OCI-LY3 (cell line): Measurements from ENCODE around the gene ELMO1.
A peak's percentile ranks its signal among the peaks of the same experiment; 100 is the strongest.

Source experiments
- H2AFZ ChIP-seq: fragments of 200-600, 300-600 bp; shearing (Covaris generic); 2 replicates; pipeline ENCODE4 v1.6.0; 2014; ENCODE audit warnings: antibody characterized with exemption, low read depth, low read length
- H3K27ac ChIP-seq: fragments of 200-600, 300-600 bp; sonication (generic); 2 replicates; pipeline ENCODE4 v1.5.1; 2014; ENCODE audit warnings: mild to moderate bottlenecking, low read length, moderate library complexity, mixed read lengths
- H3K27me3 ChIP-seq: fragments of 200-600, 300-600 bp; sonication (generic); 2 replicates; pipeline ENCODE4 v1.6.1; 2014; ENCODE audit warnings: low read depth, low read length, mixed read lengths
- H3K36me3 ChIP-seq: fragments of 200-600, 300-600 bp; sonication (generic); replicated peaks from 2 replicates; pipeline ENCODE3; 2014; ENCODE audit warnings: low read depth, low read length, mixed read lengths
- H3K4me1 ChIP-seq: fragments of 300-600, 200-600 bp; sonication (generic); 2 replicates; pipeline ENCODE4 v1.6.1; 2014; ENCODE audit warnings: low read length, mixed read lengths
- H3K4me2 ChIP-seq: fragments of 200-600, 300-600 bp; sonication (generic); 2 replicates; pipeline ENCODE4 v1.6.1; 2014; ENCODE audit warnings: low read length, mixed read lengths
- H3K4me3 ChIP-seq: fragments of 300-600, 200-600 bp; sonication (generic); 2 replicates; pipeline ENCODE4 v1.5.1; 2014; ENCODE audit warnings: antibody characterized with exemption, mild to moderate bottlenecking, low read length, moderate library complexity
- H3K79me2 ChIP-seq: fragments of 300-600, 200-600 bp; shearing (Covaris generic); 2 replicates; pipeline ENCODE4 v1.6.1; 2014; ENCODE audit warnings: mild to moderate bottlenecking, low read length, mixed read lengths
- H3K9ac ChIP-seq: fragments of 300-600, 200-600 bp; shearing (Covaris generic); 2 replicates; pipeline ENCODE4 v1.6.0; 2014; ENCODE audit warnings: mild to moderate bottlenecking, low read length, moderate library complexity
- H3K9me3 ChIP-seq: fragments of 200-600, 300-600 bp; shearing (Covaris generic); 2 replicates; pipeline ENCODE4 v1.6.1; 2014; ENCODE audit warnings: low read length, mixed read lengths; ENCODE audit not compliant: insufficient read depth
- H4K20me1 ChIP-seq: fragments of 200-600, 300-600 bp; sonication (generic); 2 replicates; pipeline ENCODE4 v1.6.1; 2016; ENCODE audit warnings: low read length, mixed read lengths; ENCODE audit not compliant: insufficient read depth
- EZH2phosphoT487 ChIP-seq: fragments of 200-600 bp; shearing (Covaris generic); IDR thresholded peaks from 2 replicates; pipeline ENCODE4 v1.6.1; 2018; ENCODE audit warnings: antibody characterized with exemption, mixed run types, low read depth
- TF ChIP-seq, protein P1 (sequence below): fragments of 200-600, 300-600 bp; sonication (generic); IDR thresholded peaks from 2 replicates; pipeline ENCODE4 v1.5.1; 2014; ENCODE audit warnings: antibody characterized with exemption, low read length, low read depth

ELMO1 gene

DNA sequence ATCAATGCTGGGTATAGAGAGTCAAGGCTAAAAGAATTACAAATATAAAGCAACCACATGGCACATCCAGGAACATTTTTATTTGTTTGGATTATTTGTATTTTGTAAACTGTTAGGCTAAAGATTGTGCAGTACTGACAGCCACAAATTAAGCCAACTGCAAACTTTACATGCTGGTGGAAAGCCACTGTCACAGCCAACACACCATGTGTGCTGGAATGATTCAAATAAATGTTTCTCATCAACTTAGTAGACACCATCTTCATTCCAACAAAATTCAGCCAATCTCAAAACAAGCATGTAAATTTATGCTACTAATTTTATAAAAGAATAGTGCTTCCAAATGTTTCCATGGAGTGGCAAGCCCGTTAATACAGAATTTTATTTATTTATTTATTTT is 211.8 kb downstream of the ELMO1 start:
- Histone ChIP-seq H3K9me3 (no peaks in the 10 kb centered on the region), H3K36me3 (peaks cover 26% of the 10 kb centered on the region), H3K27ac (no peak overlapping the region)

DNA sequence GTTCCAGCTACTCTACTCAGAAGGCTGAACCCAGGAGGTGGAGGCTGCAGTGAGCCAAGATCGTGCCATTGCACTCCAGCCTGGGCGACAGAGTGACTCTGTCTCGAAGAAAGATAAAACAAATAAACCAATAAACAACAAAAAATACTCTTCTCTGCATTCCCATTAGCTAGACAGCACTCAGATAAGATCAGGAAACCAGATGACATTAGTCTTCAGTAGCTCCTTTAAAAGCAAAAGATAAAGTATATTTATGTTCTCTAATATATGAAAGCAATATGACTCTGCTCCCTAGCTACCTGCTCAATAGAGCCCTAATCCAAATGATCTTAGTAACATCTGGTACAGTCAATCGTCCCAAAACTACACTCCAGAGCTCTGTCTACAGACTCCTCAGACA is 212.9 kb downstream of the ELMO1 start:
- Histone ChIP-seq H4K20me1 (peaks cover 31% of the 10 kb centered on the region; the same call in 1 of the 2 replicates), H2AFZ (no peak overlapping the region), H3K4me3 (no peak overlapping the region), H3K36me3 (peaks cover 26% of the 10 kb centered on the region), H3K9me3 (no peaks in the 10 kb centered on the region), H3K4me2 (no peak overlapping the region), H3K27me3 (no peaks in the 10 kb centered on the region), H3K4me1 (no peaks in the 10 kb centered on the region), H3K9ac (no peak overlapping the region), H3K27ac (no peak overlapping the region), H3K79me2 (peaks cover 37% of the 10 kb centered on the region)
- no peak for TF ChIP-seq EZH2phosphoT487
- TF ChIP-seq, protein P1, sequence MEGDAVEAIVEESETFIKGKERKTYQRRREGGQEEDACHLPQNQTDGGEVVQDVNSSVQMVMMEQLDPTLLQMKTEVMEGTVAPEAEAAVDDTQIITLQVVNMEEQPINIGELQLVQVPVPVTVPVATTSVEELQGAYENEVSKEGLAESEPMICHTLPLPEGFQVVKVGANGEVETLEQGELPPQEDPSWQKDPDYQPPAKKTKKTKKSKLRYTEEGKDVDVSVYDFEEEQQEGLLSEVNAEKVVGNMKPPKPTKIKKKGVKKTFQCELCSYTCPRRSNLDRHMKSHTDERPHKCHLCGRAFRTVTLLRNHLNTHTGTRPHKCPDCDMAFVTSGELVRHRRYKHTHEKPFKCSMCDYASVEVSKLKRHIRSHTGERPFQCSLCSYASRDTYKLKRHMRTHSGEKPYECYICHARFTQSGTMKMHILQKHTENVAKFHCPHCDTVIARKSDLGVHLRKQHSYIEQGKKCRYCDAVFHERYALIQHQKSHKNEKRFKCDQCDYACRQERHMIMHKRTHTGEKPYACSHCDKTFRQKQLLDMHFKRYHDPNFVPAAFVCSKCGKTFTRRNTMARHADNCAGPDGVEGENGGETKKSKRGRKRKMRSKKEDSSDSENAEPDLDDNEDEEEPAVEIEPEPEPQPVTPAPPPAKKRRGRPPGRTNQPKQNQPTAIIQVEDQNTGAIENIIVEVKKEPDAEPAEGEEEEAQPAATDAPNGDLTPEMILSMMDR: no peak

More for the DNA sequence above, 211.8 kb downstream of the ELMO1 start:
- no peak overlapping the region for H2AFZ ChIP-seq
- TF ChIP-seq, protein P1: no peak
- TF ChIP-seq EZH2phosphoT487: no peak
- H3K9ac ChIP-seq: no peak overlapping the region
- no peak overlapping the region for H3K4me2 ChIP-seq
- no peaks in the 10 kb centered on the region for H3K27me3 ChIP-seq
- H3K4me1 ChIP-seq: no peaks in the 10 kb centered on the region
- H3K4me3 ChIP-seq: no peak overlapping the region
- peaks cover 37% of the 10 kb centered on the region for H3K79me2 ChIP-seq
- peaks cover 31% of the 10 kb centered on the region; the same call in 1 of the 2 replicates for H4K20me1 ChIP-seq

DNA sequence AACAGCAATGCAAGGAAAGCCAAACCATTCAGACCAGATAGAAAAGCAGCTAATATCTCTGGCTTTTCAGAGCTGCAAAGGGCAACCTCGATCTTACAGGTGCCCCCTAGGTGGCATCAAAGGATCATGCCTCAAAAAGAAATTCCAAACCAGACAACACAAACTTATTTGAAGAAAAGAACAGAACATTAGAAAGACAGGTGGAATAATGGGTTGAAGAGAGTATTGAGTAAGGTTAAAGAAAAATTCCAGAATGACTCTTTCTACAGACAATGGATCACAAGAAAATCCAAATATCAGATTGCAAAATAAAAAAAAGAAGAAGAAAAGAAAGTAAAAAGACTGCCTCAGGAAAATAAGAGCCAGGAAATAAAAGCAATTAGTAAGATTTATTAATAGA is 213.7 kb downstream of the ELMO1 start:
- TF ChIP-seq, protein P1: peak; percentile 56
- TF ChIP-seq EZH2phosphoT487: no peak
- no peak overlapping the region for H3K4me3 ChIP-seq
- H3K4me1 ChIP-seq: no peaks in the 10 kb centered on the region
- no peak overlapping the region for H3K9ac ChIP-seq
- H3K27ac ChIP-seq: no peak overlapping the region
- H3K36me3 ChIP-seq: peaks cover 23% of the 10 kb centered on the region
- no peak overlapping the region for H2AFZ ChIP-seq
- peaks cover 31% of the 10 kb centered on the region; the same call in 1 of the 2 replicates for H4K20me1 ChIP-seq
- H3K27me3 ChIP-seq: no peaks in the 10 kb centered on the region
- peaks cover 43% of the 10 kb centered on the region for H3K79me2 ChIP-seq
- no peak overlapping the region for H3K4me2 ChIP-seq
- H3K9me3 ChIP-seq: no peaks in the 10 kb centered on the region

DNA sequence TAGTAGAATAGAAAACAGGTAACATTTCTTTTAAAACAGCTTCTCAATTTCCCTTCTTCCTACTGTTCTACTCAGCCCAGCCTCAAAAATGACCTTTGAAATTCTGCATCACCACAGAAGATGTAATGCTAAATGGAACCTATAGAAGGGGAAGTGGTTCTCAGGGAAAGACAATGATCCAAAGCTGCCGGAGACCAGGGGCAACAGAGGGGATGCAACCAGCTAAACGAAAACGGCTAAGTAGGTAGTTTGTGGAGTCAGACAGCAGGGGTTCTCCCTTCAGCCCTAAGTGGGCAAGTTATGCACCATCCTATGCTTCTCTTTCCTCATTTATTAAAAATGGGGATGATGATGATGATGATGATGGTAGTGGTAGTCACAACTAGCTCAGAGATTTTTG is 214.3 kb downstream of the ELMO1 start:
- Histone ChIP-seq H4K20me1 (peaks cover 31% of the 10 kb centered on the region; the same call in 1 of the 2 replicates), H3K27me3 (no peaks in the 10 kb centered on the region), H3K4me1 (no peaks in the 10 kb centered on the region), H3K9me3 (no peaks in the 10 kb centered on the region), H3K27ac (no peak overlapping the region), H3K79me2 (peaks cover 38% of the 10 kb centered on the region), H3K4me2 (no peak overlapping the region), H3K36me3 (peaks cover 19% of the 10 kb centered on the region), H2AFZ (no peak overlapping the region), H3K4me3 (no peak overlapping the region), H3K9ac (no peak overlapping the region)
- TF ChIP-seq, protein P1: no peak
- no peak for TF ChIP-seq EZH2phosphoT487
